ENCODE results near the gene NOXA1. TPM values are rescaled to one million over a fixed set of nuclear protein-coding genes. Genes with fewer than 3 reads are reported as not detected.
A peak's percentile ranks its signal among the peaks of the same experiment; 100 is the strongest.
"Not testable (repeated sequence)": the region's sequence is repeated elsewhere in the genome, so short reads cannot be mapped to it uniquely, and the experiment has no call there.

NOXA1 gene
- 0.30 TPM for total RNA-seq

- DNase-seq = peak; percentile 75
Measured at GRCh38 chr9:137422604-137423513, at the start of gene NOXA1, which contains the start of gene EXD3. NOXA1 (plus strand) TSS chr9:137423393; CDS start chr9:137423530, 137 bp downstream. EXD3 (minus strand) TSS chr9:137423162; CDS start chr9:137395357, 27,805 bp downstream.

- no peak for DNase-seq
Measured at GRCh38 chr9:137373611-137373980, 49.6 kb upstream of the NOXA1 start.

GRCh38 chr9:137374131-137374845 lies 48.9 kb upstream of the NOXA1 start:
- DNase-seq = no peak

GRCh38 chr9:137375321-137376058 lies 47.7 kb upstream of the NOXA1 start:
- DNase-seq = no peak

GRCh38 chr9:137376386-137376785 lies 46.8 kb upstream of the NOXA1 start:
- no peak for DNase-seq

- DNase-seq = not testable (repeated sequence)
Measured at GRCh38 chr9:137378688-137379410, 44.3 kb upstream of the NOXA1 start.

GRCh38 chr9:137379761-137380161 lies 43.4 kb upstream of the NOXA1 start:
- DNase-seq = no peak

GRCh38 chr9:137380171-137380570 lies 43.0 kb upstream of the NOXA1 start:
- no peak for DNase-seq

- no peak for DNase-seq
Measured at GRCh38 chr9:137380606-137381005, 42.6 kb upstream of the NOXA1 start.

GRCh38 chr9:137381501-137382443 lies 41.4 kb upstream of the NOXA1 start:
- no peak for DNase-seq

- no peak for DNase-seq
Measured at GRCh38 chr9:137382444-137383080, 40.6 kb upstream of the NOXA1 start.

GRCh38 chr9:137383081-137383783 lies 40.0 kb upstream of the NOXA1 start:
- DNase-seq = no peak

GRCh38 chr9:137383784-137384756 lies 39.1 kb upstream of the NOXA1 start:
- DNase-seq = no peak

GRCh38 chr9:137385061-137385655 lies 38.0 kb upstream of the NOXA1 start:
- DNase-seq = no peak

GRCh38 chr9:137386507-137387113 lies 36.6 kb upstream of the NOXA1 start:
- not testable (repeated sequence) for DNase-seq

- DNase-seq = no peak
Measured at GRCh38 chr9:137387114-137387890, 35.9 kb upstream of the NOXA1 start.
